Activated CD4-positive, alpha-beta T cell treated with anti-CD3 and anti-CD28 coated beads for 4 hours (primary cell): ENCODE measurements around the gene FADS1.

Source experiments
- DNase-seq, 2 donors: peaks; one replicate each; pipeline ENCODE4 v3.0.0-alpha.2; 2020

Gene FADS1

DNA sequence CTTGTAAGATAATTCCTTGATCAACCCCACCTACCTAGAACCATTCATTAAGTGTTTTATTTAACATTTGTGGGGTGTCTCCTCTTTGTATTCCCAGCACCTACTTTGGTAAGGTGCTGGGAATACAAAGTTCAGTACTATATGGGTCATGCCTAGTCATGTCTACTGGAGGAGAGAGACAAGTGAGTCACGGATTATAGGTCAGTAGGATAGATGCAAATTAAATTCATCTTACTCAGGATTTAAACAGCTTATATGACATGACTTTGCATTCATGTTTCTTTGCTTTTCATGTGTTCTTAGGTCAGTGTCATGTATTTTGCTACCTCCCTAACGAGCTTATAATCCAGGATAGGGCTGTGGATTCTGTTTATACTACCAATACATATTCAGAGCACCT lies 3.4 kb upstream of the FADS1 start:
- DNase-seq: no peak

DNA sequence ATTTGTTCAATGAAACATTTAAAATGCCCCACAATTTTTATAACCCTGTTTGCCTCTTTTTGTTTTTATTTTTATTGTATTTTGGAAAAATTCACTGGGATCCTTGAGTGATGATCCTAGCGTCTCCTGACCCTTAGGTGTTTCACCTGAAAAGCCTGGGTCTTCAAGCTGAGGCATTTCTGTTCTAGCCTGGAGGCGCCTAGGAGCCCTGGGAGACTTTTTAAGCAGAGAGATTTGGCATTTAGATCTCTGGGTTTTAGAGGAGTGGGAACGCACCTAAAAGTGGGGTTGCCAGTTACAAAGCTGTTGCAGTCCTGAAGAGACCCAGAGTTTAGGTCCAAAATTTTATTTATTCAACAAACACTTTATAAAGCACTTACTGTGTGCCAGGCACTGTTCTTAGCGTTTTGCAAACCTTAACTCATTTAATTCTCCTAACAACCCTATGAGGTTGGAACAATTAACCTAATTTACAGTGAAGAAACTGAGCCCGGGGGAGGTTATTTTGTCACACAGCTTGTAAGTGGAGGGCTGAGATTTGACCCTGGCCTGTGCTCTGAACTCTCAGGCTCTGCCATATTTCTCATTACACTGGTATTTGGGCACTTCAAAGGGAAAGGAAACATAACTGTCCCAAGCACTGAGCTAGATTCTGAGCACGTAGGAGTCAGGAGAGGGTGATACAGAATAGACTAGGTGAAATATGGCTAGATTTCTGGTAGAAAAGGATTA lies 834 bp upstream of the FADS1 start:
- DNase-seq: no peak

DNA sequence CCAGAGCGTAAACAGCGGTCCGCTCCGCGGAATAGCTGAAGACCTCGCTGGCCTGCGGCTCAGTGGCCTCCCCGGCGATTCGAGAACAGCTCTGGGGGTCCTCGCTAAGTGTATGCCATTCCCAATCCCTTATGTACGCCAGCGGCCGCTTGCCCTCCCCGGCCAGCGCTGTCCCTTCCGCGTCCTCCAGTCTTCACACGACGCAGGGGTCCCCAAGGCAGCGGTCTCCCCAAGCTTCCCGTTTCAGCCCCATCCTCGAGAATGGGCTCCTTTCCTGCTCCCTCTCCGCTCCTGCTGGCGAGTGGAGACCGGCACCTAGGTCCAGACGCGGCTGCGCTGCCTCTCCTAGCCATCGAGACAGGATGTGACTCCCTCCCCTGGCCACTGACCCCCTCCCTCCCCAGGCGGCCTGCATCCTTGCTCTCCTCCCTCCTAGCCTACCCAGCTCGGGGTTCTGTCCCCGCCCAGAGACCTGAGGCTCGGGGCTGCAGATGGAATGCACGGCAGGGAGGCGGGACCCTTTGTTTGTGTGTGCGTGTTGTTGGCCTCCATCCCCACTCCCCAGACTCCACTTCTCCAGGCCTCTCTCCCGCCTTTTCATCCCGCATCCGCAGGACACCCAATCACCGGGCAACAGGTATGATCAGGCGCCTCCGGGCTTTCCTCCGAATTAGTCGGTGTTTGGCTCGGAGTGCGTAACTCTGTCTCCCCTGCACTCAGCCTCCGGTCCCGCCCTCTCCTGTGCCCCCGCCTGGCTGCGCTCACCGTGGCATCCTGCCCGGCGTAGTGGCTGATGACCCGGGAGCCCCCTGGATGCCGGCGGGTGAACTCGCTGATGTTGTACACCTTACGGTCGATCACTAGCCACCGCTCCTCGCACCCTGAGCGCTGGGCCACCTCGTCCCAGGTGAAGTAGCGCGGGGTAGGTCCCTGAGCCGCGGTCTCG lies 740 bp downstream of the FADS1 start:
- DNase-seq: peak; percentile 54 to 57

DNA sequence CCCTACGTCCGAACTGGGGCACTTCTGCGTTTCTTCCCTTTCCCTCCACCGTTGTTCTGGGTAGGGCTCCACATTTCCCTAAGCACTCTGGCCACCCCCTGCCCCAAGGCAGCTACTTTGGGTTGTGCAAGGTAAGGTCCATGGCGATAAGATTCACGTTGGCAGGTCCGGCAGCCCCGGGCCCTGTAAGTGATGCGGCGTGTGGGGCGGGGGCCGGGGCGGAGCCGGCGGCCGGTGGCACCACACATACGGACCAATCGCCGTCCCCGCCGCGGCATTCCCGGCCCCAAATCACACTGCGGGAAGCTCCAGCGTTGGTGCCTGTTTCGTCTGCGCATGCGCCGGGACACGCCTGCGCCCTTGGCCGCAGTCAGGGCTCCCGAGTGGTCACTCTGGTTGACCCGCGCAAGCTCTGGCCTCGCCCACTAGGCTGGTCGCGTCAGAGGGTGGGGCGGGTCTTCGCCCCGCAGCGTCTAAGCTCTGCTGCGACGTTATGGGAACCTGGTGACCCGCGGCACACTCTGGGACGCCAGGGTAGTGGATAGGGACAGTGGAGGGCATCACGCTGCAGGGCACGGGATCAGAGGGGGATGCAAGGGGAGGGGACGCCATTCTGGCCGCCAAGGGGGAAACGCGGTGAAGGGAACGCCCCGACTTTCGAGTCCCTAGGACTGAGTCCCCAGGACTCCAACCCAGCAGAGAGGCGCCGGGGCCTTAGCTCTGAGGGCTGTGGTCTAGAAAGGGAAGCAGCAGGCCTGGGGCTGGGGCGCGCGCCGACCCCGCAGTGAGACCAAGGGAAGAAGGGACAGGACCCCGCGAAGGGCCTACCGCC lies 1.6 kb downstream of the FADS1 start:
- DNase-seq: peak; percentile 11 to 25

DNA sequence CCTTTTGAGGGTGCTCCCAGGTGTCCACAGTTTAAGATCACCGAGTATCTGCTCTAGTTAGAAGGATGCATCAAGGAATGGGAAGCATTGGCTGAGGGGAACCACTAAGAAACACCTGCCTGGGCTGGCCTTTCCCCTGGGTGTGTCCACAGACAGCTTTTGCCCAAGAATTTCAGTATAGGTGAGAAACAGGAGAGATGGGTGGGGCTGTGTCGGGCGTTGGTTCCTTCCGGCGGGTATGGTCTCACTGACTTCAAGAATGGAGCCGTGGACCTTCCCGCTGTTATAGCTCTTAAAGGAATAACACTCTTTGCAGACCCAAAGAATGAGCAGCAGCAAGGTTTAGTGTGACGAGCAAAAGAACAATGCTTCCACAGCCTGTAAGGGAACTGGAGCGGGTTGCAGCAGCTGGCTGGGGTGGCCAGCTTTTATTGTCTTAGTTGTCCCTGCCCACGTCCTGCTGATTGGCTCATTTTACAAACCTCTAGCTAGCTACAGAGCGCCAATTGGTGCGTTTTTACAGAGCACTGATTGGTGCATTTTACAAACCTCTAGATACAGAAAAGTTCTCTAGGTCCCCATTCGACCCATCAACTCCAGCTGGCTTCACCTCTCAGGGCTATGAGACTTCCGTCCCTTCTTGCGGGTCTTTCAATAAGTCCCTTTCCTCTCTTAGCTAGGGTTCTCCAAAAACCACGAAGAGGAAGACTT lies 2.4 kb downstream of the FADS1 start:
- DNase-seq: no peak

DNA sequence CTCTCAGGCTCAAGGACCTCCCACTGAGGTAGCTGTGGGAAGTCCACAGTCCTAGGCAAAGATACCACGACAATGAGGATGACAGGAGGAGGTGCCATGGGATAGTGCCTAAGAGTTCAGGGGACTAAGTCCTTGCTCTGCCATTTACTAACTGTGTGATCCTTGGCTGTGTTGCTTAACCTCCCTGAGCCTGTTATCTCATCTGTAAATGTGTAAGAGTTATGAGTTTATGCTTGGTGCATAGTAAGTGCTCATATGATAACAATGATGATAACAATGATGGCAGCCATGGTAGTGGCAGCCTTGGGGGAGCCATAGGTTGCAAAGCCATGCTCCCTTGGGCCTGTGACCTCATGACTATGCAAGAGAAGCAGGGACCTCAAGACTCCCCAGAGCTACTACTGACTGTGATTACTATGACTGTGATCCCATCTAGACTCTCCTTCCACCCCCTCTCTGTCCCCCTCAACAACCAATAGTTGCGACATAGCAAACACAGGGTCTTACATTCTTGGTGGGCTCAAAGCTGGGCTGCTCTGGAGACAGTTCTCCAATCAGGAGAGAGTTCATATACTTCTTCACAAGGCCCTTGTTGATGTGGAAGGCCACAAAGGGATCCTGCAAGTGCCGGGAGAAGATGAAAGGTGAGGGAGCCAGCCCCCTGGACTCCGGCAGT lies 3.9 kb downstream of the FADS1 start:
- no peak for DNase-seq

DNA sequence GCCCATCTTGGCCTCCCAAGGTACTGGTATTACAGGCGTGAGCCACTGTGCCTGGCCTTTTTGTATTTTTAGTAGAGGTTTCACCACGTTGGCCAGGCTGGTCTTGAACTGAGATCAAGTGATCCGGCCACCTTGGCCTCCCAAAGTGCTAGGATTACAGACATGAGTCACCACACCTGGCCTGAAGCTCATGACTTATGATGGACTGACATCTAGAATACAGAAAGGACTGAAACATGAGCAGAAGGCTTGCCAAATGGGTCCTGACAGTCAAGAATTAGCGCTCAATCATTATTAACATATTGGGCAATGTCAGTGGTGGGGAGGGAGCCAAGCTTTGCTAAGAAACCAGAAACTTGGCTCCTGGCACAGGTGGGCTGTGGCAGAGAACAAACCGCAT lies 5.0 kb downstream of the FADS1 start:
- no peak for DNase-seq

DNA sequence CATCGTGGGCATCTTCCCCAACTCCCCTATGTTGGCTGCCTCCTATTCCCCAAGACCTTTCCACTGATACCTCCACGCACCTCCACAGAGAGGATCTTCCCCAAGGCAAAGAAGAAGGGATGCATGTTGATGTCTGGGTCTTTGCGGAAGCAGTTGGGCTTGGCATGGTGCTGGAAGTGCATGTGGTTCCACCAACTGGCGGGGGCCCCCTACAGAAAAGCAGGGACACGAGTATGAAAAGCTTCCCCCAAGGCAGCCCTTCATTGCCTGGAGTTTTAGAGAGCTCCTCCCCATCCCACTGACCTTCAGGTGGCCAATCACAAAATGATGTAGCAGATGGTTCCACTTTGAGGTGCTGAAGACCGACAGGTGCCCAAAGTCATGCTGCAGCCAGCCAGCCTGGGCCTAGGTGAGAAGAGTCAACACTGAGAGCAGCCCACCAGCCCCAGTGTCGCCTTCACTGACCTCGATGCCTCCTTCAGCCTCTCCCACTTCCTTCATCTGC lies 6.1 kb downstream of the FADS1 start:
- no peak for DNase-seq

DNA sequence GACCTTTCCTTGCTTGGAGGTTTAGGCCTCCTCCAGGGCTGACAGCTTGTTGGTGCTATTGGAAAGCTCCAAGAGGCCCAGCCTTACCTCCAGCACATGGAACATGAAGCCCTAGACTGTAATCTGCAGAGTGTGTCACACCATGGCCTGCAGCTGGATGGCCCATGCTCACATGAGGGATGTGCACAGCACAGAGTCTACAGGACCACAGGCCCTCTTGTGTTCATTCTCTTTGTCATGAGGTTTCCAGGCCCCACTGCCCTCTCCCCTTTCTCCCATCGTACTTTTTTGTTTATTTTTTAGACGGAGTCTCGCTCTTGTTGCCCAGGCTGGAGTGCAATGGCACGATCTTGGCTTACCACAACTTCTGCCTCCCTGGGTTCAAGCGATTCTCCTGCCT lies 10.0 kb downstream of the FADS1 start:
- DNase-seq: no peak

DNA sequence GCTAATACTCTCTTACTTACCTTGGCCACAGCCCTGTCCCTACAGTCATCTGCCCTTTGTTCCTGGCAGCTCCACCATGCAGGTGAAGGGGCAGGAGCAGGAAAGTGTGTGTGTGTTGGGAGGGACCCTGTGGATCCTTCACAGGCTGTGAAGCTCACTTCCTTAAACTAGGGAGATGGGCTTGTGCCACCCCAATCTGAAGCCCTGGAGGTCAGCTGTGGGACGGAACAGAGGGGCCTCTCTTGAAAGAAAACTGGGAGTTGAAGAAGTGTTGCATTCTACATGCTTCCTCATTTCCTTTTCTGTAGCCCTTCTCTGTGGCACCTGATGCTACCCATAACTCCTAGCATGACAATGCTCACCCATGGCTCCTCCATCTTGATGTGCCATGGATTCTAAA lies 11.7 kb downstream of the FADS1 start:
- DNase-seq: no peak

DNA sequence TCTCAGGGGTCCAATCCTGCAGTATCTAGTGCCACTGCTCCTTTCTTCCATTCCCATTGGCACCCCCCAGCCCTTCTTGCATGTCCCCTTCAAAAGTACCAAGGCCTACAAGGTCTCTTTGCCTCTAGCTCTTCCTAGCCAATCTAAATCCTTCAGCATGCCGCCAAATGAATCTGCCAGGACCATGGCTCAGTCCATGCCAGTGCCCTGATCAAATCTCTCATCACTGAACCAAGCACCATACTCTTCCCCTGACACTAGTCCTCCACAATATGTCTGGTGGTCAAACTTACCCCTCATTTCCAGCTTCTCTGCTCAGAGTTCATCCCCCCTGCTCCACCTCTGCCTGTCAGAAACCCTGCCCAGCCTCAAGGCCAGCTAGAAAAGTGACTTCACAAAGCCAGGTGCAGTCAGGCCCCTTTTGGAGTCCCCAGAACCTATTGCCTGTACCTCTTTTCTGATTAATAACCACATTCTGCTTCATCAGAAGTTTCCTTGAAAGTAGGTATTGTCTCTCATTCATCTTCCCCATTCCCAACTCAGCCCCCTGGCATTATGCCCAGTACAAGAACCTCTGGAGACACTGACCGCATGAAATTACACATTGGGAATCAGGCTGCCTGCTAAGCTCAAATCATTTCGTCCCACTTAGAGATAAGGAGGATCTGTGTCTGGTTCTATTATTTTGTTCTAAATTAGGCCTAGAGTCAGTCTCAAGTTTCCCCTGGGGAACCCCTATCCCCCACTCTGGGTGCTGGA lies 12.7 kb downstream of the FADS1 start:
- no peak for DNase-seq

DNA sequence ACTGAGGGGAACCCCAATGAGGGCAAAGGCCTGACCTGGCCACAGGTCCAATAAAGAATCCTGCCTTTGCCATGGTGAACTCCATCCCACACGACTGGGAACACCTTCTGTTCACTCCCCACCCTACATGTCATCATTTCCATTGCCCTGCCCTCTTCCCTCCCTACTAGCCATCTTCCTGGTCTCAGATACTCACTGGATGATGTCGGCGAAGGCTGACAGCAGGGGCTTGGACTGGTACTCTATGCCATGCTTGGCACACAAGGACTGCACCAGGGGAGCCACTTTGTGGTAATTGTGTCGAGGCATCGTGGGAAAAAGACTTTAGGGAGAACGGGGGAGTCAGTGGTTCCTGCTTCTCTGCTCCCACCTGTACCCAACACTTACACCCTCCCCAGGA lies 14.2 kb downstream of the FADS1 start:
- no peak for DNase-seq

DNA sequence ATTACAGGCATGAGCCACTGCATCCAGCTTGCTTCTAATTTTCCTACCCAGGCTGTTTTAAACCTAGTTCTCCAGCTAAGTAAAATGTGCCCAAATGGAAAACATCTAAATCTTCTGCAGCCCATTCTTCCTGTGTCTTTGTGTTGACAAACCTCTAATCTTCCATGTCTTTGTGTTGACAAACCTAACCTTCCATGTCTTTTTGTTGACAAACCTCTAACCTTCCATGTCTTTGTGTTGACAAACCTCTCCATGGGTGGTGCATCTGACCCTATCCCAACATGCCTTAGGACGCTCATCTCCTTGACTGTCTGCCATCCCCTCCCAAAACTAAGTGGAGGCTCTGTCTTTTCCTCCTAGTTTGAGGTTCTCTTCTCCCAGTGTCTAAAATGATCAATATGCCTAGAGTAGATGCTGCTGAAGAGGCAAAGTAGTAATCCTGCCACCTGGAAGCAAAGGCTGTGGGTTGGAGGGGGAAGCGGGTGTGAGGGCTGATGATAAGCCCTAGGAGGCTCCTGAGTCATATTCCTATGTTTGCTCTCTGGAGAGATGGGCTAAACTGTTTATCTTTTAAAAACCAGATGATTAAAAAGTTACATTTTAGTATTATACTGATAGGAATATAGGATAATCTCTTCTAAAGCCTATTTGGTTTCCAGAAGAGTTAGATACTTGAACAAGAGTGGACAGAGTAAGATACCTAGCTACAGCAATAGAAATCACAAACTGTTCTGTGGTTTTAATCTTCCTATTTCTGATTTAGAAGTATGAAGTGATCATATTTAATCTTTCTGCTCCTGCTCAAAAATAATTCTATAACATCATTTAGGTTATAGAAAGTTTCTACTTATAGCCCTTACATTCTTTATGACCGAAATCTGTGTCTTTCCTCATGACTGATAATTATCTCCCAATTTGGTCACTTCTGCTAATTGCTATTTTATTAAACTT lies 16.2 kb downstream of the FADS1 start:
- no peak for DNase-seq

DNA sequence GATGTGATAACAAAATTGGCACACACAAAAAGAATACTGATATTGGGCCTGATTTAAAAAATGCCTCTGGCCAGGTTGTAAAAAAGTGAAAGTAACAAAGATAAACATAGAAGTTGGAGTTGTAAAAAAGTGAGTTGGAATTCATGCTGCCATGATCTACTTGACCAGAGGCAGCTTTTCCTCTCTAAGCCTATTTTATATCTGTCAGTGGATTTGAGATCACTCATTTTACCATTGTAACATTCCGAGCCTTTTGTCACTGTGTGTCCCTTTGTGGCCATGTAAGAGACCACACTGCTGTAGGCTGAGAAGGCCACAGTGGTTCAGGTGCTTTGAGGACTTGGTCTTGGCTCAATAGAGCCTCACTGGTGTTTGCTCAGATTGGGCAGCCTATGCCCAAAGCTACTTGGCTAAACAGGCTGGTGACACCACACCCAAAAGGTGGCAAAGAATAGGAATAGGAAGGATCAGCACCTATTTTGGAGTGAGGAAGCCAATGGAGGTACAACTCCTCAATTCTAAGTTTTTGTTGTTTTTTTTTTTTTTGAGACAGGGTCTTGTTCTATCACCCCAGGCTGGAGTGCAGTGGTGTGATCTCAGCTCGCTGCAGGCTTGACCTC lies 17.0 kb downstream of the FADS1 start:
- no peak for DNase-seq

DNA sequence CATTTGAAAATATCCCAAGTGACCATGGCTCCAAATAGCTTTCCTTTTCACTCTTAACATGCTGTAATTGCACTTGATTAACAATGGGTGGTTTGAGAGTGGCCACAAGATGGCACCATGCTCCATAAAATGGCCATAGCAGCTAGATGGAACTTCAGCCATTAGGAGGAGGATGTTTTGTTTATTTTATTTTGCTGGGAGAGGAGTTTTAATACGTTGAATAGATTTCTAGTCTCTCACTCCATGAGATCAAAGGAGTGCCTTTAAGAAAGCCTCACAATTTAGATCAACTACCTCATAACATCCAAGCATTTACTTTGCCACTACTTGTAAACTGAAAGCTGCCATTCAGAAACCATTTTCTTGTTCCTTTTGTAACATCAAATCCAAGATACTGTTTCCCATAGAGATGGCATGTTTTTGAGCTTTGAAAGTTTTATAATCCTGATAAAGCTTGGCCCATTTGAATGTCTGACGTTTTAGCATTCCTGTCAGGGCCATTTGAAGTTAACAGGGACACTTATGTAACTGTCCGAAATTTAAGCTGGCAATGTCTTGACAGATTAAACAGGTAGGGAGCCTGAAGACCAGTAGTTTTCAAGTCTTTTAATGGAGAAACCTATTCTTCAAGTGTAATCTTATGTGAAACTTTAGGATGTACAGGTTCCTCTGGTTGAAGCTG lies 19.4 kb downstream of the FADS1 start:
- peak; percentile 65 to 73 for DNase-seq

DNA sequence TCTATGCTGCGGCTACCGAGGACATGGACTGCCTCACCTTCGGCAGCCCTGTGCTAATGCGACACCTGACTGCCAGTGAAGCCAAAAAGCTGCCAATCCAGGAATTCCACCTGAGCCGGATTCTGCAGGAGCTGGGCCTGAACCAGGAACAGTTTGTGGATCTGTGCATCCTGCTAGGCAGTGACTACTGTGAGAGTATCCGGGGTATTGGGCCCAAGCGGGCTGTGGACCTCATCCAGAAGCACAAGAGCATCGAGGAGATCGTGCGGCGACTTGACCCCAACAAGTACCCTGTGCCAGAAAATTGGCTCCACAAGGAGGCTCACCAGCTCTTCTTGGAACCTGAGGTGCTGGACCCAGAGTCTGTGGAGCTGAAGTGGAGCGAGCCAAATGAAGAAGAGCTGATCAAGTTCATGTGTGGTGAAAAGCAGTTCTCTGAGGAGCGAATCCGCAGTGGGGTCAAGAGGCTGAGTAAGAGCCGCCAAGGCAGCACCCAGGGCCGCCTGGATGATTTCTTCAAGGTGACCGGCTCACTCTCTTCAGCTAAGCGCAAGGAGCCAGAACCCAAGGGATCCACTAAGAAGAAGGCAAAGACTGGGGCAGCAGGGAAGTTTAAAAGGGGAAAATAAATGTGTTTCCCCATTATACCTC lies 20.8 kb downstream of the FADS1 start:
- DNase-seq: no peak

DNA sequence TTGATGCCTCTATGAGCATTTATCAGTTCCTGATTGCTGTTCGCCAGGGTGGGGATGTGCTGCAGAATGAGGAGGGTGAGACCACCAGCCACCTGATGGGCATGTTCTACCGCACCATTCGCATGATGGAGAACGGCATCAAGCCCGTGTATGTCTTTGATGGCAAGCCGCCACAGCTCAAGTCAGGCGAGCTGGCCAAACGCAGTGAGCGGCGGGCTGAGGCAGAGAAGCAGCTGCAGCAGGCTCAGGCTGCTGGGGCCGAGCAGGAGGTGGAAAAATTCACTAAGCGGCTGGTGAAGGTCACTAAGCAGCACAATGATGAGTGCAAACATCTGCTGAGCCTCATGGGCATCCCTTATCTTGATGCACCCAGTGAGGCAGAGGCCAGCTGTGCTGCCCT lies 21.3 kb downstream of the FADS1 start:
- DNase-seq: no peak

DNA sequence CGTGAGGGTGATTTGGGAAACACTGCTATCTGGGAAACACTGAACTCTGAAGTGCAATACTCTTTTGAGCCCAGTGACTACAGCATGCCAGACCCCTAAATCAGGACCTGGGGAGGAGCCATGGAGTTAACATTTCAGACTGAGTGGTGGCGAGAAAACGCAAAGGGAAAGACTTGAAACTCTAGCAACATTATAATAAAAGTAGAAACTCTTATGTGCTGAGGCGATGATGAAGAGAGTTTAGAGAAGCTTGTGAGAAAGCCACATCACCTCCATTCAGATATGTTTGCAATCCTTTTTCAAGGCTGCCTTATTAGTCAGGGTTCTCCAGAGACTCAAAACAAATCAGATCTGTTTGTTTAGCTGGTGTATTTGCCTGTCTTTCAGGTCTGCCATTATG lies 22.2 kb downstream of the FADS1 start:
- no peak for DNase-seq
